Mucosa of stomach (tissue), 1 donor: Measurements from ENCODE around the gene MYRIP.

Experiments
- H3K27me3 ChIP-seq: one replicate; pipeline ENCODE4 v1.7.0; 2013; ENCODE audit warnings: mild to moderate bottlenecking, low read length; ENCODE audit not compliant: control insufficient read depth, insufficient read depth
- H3K36me3 ChIP-seq: one replicate; pipeline ENCODE4 v1.7.0; 2013; ENCODE audit warnings: low read length; ENCODE audit not compliant: control insufficient read depth, insufficient read depth
- H3K4me1 ChIP-seq: one replicate; pipeline ENCODE4 v1.7.0; 2013; ENCODE audit warnings: mild to moderate bottlenecking, low read length; ENCODE audit not compliant: control insufficient read depth, insufficient read depth
- H3K4me3 ChIP-seq: one replicate; pipeline ENCODE4 v1.7.0; 2013; ENCODE audit warnings: low read length
- H3K9ac ChIP-seq: one replicate; pipeline ENCODE4 v1.7.0; 2013; ENCODE audit warnings: mild to moderate bottlenecking, low read length, moderate library complexity
- H3K9me3 ChIP-seq: one replicate; pipeline ENCODE4 v1.7.0; 2013; ENCODE audit warnings: mild to moderate bottlenecking, low read length, moderate library complexity; ENCODE audit not compliant: control insufficient read depth
- donor health status: Pancreatic carcinoma.

MYRIP gene

DNA sequence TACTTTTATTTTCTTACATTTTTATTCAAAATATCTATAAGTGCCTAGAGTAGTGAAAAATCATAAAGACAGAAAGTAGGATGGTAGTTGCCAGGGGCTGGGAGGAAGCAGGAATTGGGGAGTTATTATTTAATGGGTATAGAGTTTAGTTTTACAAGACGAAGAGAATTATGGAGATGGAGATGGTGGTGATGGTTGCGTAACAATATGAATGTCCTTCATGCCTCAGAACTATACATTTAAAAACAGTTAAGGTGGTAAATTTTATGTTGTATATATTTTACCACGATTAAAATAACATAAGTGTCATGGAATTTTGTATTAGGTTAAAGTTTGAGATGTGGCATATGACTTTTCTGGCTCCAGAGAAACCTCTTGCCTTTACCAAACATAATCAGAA, 171.4 kb downstream of the MYRIP start:
- no peaks in the 10 kb centered on the region for H3K4me1 ChIP-seq
- no peaks in the 10 kb centered on the region for H3K36me3 ChIP-seq
- no peak overlapping the region for H3K9ac ChIP-seq
- no peaks in the 10 kb centered on the region for H3K27me3 ChIP-seq
- no peak overlapping the region for H3K4me3 ChIP-seq
- H3K9me3 ChIP-seq = no peaks in the 10 kb centered on the region

GRCh38 chr3:39981547-39982184, 172.3 kb downstream of the MYRIP start:
- no peaks in the 10 kb centered on the region for H3K9me3 ChIP-seq
- H3K4me3 ChIP-seq = no peak overlapping the region

GRCh38 chr3:39982665-39983357, 173.4 kb downstream of the MYRIP start:
- H3K4me3 ChIP-seq = no peak overlapping the region
- no peaks in the 10 kb centered on the region for H3K9me3 ChIP-seq
- H3K9ac ChIP-seq = no peak overlapping the region
- H3K27me3 ChIP-seq = no peaks in the 10 kb centered on the region
- H3K4me1 ChIP-seq = no peaks in the 10 kb centered on the region
- no peaks in the 10 kb centered on the region for H3K36me3 ChIP-seq

More at GRCh38 chr3:39981547-39982184, 172.3 kb downstream of the MYRIP start:
- no peaks in the 10 kb centered on the region for H3K27me3 ChIP-seq
- no peaks in the 10 kb centered on the region for H3K4me1 ChIP-seq
- no peak overlapping the region for H3K9ac ChIP-seq
- H3K36me3 ChIP-seq = no peaks in the 10 kb centered on the region

DNA sequence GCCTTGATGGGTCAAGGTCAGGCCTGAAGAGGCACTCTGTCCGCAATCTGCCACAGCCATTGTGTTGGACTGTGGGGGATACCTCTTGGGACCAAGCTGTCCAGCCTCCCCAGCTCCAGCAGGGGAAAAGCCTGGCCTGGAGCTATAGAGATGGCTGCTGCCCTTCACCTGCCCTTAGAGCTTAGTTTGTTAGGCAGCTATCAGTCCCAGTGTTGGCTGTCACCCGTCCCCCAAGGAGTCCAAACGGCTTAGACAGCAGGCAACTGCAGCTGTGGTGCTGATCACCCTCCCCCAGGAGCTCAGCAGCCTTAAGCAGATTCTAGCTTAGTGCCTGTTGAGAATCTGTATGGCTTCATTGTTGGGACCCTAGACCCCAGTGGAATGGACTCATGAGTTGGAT, 180.3 kb downstream of the MYRIP start:
- Histone ChIP-seq H3K4me3 (no peak overlapping the region), H3K27me3 (no peaks in the 10 kb centered on the region), H3K36me3 (no peaks in the 10 kb centered on the region), H3K9ac (no peak overlapping the region), H3K9me3 (no peaks in the 10 kb centered on the region), H3K4me1 (no peaks in the 10 kb centered on the region)

DNA sequence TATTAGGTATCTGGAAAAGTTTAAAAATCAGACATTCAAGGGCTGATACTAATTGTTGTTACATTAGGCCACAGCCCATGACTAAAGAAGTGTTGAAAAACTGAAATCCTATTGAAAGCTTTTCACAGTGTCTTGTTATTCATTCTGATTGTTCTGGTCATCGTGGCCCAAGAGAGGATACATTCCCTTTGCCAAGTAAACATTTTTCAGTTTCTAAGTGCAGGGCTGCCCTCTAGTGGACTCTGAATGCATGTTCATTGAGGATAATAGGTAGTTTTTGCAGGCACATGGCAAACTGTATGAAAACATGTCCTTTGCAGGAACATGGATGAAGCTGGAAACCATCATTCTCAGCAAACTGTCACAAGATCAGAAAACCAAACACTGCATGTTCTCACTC, 181.1 kb downstream of the MYRIP start:
- Histone ChIP-seq H3K9ac (no peak overlapping the region), H3K9me3 (no peaks in the 10 kb centered on the region), H3K36me3 (no peaks in the 10 kb centered on the region), H3K27me3 (no peaks in the 10 kb centered on the region), H3K4me1 (no peaks in the 10 kb centered on the region), H3K4me3 (no peak overlapping the region)

DNA sequence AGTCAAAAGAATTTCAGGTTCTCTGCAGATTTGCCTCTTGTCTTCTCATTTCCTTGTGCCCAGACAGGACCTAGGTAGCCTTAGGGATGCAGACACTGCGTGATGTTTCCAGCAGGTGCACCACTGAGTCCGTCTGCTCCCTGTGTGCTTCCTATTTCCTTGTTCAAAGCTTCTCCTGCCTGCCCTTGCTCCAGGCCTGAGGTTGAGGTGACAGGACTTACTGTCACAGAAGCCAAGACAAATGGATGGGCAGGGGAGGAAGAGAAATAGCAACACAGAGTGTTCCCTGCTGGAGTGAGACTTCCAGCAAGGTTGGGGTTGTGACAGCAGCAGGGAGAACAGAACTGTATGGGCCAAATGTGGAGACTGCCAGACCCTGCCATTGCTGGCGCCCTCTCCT, 199.4 kb downstream of the MYRIP start:
- H3K9me3 ChIP-seq = no peaks in the 10 kb centered on the region

DNA sequence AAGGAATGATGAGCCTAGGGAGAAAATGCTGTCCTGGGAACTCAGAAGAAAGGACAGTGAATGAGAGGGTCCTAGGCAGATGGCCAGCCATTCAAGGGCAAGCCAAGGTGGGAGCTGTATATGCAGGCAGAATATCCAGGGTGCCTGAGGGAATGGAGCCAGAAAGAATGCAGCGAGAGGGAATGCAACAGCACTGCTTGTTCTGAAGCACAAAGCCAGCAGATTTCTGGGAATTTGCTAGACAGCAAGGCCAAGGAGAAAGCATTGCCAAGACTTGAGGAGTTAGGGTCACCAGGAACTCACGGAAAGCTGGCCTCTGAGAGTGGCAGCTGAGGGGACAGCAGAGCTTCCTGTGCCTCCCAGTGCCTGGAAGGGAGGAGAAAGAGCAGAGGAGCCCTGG, 200.6 kb downstream of the MYRIP start:
- H3K9me3 ChIP-seq = no peaks in the 10 kb centered on the region
- H3K4me1 ChIP-seq = no peaks in the 10 kb centered on the region
- H3K36me3 ChIP-seq = no peaks in the 10 kb centered on the region
- H3K27me3 ChIP-seq = no peaks in the 10 kb centered on the region
- H3K4me3 ChIP-seq = no peak overlapping the region
- no peak overlapping the region for H3K9ac ChIP-seq

More for the DNA sequence above, 199.4 kb downstream of the MYRIP start:
- H3K9ac ChIP-seq = no peak overlapping the region
- H3K4me3 ChIP-seq = no peak overlapping the region
- no peaks in the 10 kb centered on the region for H3K4me1 ChIP-seq
- no peaks in the 10 kb centered on the region for H3K27me3 ChIP-seq
- no peaks in the 10 kb centered on the region for H3K36me3 ChIP-seq

DNA sequence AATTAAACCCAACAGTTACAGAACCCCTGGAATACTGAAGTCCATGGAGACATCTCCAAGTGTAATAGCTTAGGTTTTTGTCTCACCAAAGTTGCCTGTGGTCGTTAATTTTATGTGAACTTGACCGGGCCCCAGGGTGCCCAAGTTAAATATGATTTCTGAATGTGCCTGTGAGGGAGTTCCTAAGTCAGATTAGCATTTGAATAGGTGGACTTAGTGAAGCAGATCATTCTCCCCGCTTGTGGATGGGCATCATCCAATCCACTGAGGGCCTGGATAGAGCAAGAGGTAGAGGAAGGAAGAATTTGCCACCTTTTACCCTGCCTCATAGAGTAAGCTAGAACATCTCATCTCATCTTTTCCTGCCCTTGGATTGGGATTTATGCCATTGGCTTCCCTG, 203.0 kb downstream of the MYRIP start:
- Histone ChIP-seq H3K36me3 (no peaks in the 10 kb centered on the region), H3K27me3 (no peaks in the 10 kb centered on the region), H3K9ac (no peak overlapping the region), H3K4me1 (no peaks in the 10 kb centered on the region), H3K4me3 (no peak overlapping the region), H3K9me3 (no peaks in the 10 kb centered on the region)

GRCh38 chr3:40016391-40016790, 207.0 kb downstream of the MYRIP start:
- no peaks in the 10 kb centered on the region for H3K4me1 ChIP-seq
- no peaks in the 10 kb centered on the region for H3K27me3 ChIP-seq
- no peaks in the 10 kb centered on the region for H3K36me3 ChIP-seq
- no peak overlapping the region for H3K4me3 ChIP-seq
- no peaks in the 10 kb centered on the region for H3K9me3 ChIP-seq
- H3K9ac ChIP-seq = no peak overlapping the region

DNA sequence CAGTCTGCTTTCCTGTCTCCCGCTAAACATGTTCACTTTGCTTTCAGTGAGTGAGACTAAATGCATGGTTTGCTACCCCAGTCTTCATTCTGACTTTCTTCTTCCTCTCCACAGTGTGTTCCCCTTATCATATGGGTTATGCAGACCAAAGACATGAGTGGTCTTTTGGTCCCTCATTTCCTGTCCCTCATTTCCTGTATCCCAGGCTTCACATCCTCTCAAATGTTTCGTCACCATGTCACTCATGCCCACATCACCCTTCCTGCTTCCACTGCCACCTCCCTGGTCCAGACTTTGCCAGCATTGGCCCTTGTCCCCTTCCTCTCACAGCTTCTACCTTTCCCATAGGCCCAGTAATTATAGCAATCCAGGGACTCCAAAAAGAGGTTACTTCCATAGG, 209.0 kb downstream of the MYRIP start:
- no peak overlapping the region for H3K4me3 ChIP-seq
- H3K4me1 ChIP-seq = no peaks in the 10 kb centered on the region
- no peaks in the 10 kb centered on the region for H3K36me3 ChIP-seq
- no peaks in the 10 kb centered on the region for H3K9me3 ChIP-seq
- no peaks in the 10 kb centered on the region for H3K27me3 ChIP-seq
- no peak overlapping the region for H3K9ac ChIP-seq

DNA sequence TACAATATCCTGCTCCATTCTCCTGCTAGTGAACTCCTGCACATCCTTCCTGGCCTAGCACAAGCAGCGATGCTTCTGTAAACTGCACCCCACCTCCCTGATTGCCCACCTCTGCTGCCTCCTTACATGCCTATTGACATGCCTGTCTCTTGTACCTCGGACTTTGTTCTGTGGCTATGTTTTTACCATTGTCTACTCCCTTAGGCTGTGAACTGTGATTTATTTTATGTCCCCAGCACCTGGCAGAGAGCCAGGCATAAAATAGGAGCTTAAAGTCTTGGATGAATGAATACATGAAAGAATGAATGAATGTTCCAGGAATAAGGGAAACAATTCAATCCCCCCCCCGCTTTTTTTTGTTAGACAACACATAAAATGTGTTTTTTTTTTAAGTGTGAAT, 210.0 kb downstream of the MYRIP start:
- no peak overlapping the region for H3K9ac ChIP-seq
- H3K27me3 ChIP-seq = no peaks in the 10 kb centered on the region
- H3K36me3 ChIP-seq = no peaks in the 10 kb centered on the region
- H3K4me3 ChIP-seq = no peak overlapping the region
- no peaks in the 10 kb centered on the region for H3K4me1 ChIP-seq
- H3K9me3 ChIP-seq = no peaks in the 10 kb centered on the region

GRCh38 chr3:40020689-40021088, 211.3 kb downstream of the MYRIP start:
- H3K36me3 ChIP-seq = no peaks in the 10 kb centered on the region
- H3K9ac ChIP-seq = no peak overlapping the region
- no peaks in the 10 kb centered on the region for H3K27me3 ChIP-seq
- H3K9me3 ChIP-seq = no peaks in the 10 kb centered on the region
- no peak overlapping the region for H3K4me3 ChIP-seq
- no peaks in the 10 kb centered on the region for H3K4me1 ChIP-seq
